Measurements from ENCODE around the gene NHLH1.

The NHLH1 gene

DNA sequence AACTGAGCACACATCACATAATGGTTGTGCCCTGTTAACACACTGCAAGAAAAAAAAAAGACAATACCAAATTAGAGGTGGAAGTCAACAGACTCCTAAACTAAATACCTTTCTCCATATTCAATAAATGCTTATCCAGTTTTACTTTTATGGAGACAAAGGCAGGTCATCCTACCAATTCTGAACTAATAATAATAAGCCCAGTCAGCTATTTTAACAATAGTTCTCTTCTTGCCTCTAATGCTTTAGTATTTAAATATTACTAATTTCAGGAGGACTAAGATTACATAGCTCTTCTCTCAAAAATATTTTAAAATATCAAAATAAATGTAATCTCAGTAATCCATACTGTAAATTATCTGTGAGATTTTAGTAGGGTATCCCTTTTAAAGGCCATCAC, 34.4 kb upstream of the NHLH1 start:
- no peak for DNase-seq (ENCODE audit: low read depth)
- TF ChIP-seq, protein P1, sequence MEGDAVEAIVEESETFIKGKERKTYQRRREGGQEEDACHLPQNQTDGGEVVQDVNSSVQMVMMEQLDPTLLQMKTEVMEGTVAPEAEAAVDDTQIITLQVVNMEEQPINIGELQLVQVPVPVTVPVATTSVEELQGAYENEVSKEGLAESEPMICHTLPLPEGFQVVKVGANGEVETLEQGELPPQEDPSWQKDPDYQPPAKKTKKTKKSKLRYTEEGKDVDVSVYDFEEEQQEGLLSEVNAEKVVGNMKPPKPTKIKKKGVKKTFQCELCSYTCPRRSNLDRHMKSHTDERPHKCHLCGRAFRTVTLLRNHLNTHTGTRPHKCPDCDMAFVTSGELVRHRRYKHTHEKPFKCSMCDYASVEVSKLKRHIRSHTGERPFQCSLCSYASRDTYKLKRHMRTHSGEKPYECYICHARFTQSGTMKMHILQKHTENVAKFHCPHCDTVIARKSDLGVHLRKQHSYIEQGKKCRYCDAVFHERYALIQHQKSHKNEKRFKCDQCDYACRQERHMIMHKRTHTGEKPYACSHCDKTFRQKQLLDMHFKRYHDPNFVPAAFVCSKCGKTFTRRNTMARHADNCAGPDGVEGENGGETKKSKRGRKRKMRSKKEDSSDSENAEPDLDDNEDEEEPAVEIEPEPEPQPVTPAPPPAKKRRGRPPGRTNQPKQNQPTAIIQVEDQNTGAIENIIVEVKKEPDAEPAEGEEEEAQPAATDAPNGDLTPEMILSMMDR (IDR thresholded peaks at IDR 0.05; ENCODE audit: control insufficient read depth, insufficient read depth, low read depth, low read length, missing control alignments) = no peak
- no peak overlapping the region for H3K4me3 ChIP-seq (ENCODE audit: control insufficient read depth, low read depth, low read length)

DNA sequence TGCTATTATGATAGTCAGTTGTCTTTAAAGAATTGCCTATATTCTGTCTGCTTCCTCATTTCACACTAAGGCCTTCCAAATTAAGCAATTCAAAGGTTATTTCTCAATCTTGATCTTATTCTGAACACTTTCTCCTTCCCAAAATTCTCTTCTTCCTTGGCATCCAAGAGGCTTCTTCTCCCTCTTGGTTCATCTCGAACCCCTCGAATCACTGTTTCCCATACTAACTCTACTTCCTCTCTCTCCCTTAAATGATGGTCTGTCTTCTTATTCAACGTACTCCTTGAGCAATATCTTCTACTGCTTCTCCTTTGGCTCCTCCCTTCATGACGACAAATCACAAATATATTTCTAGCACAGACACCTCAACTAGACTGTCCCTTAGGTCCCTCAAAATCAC, 28.3 kb upstream of the NHLH1 start:
- TF ChIP-seq, protein P1 (IDR thresholded peaks at IDR 0.05; ENCODE audit: control insufficient read depth, insufficient read depth, low read depth, low read length, missing control alignments) = no peak
- H3K4me3 ChIP-seq (ENCODE audit: control insufficient read depth, low read depth, low read length) = no peak overlapping the region
- no peak for DNase-seq (ENCODE audit: low read depth)

GRCh38 chr1:160340146-160340545, 26.7 kb upstream of the NHLH1 start:
- no peak for DNase-seq (ENCODE audit: low read depth)
- no peak overlapping the region for H3K4me3 ChIP-seq (ENCODE audit: control insufficient read depth, low read depth, low read length)
- TF ChIP-seq, protein P1 (IDR thresholded peaks at IDR 0.05; ENCODE audit: control insufficient read depth, insufficient read depth, low read depth, low read length, missing control alignments) = no peak

DNA sequence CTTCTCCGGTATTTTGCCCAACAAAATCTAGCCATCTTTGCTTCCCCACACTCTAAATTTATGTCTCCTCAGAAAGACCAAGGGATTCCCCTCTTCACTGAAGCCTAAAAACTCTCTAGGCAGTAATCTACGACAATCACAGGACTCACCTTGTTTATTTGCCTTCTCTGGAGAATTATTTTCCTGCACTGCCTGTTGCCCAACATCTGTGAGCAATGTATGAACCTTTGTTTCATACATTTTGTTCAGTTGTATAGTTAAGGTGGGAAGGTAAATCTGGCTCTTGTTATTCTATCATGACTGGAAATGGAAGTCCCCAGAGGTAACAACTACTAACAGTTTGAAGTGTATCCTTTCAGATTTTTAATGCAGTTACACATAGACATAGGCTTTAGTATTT, 26.0 kb upstream of the NHLH1 start:
- H3K4me3 ChIP-seq (ENCODE audit: control insufficient read depth, low read depth, low read length) = no peak overlapping the region; the same call in 1 of the 2 replicates

DNA sequence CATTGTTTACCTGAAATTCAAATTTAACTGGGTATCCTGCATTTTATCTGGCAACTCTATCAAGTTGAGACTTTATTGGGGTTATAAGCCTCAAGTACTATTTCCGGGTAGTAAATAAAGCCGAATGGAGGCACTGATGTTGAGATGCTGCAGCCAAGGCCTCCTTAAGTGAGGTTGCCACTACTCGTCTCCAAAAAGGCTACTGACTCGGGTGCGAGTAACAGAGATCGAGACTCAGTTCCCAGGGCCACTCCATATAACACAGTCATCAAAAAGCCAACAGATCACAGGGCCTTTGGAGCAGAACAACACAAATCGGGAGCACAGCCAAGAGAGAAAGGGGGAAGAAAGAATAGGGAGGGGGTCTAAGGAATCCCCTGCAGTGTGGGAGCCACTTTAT, 24.3 kb upstream of the NHLH1 start:
- no peak for DNase-seq (ENCODE audit: low read depth)
- TF ChIP-seq, protein P1 (IDR thresholded peaks at IDR 0.05; ENCODE audit: control insufficient read depth, insufficient read depth, low read depth, low read length, missing control alignments) = no peak
- H3K4me3 ChIP-seq (ENCODE audit: control insufficient read depth, low read depth, low read length) = peak overlapping the region; percentile 90

More for the DNA sequence above, 26.0 kb upstream of the NHLH1 start:
- DNase-seq (ENCODE audit: low read depth) = no peak
- TF ChIP-seq, protein P1 (IDR thresholded peaks at IDR 0.05; ENCODE audit: control insufficient read depth, insufficient read depth, low read depth, low read length, missing control alignments) = no peak

DNA sequence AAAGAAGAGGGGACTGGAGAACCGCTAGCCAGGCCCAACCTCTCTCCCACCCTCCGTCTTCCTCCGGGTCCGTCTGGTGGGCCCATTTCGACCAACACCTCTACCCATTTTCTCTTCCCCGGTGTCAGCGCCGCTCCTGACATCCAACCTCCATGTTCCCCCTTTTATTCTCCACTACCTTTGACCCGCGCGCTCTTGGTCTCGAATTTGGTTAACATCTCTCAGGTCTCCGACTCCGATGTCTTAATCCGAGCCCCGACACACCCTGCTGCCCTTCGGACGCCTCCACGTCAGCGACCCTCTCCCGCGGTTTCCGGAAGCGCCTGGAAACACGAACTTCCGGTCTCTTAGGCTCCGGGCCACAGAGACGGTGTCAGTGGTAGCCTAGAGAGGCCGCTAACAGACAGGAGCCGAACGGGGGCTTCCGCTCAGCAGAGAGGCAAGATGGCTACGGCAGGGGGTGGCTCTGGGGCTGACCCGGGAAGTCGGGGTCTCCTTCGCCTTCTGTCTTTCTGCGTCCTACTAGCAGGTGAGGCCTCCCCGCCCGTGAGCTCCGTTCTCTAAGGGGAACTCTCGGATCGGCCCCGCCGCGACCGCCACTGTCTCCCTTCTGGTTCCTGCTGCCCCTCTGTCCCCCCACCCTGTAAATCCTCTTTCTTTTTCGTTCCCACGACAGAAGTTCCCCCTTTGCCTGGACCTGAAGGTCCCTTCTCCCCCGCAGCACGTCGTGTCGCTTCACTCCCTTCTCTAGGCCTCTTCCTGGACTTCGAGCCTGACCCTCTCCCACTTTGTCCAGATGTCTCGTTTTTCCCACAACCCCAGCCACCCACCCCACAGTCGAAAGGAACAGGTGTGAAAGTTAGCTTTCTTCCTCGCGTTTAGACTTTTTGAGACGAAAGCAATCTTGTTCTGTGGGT, 23.7 kb upstream of the NHLH1 start, which contains the start of the genes COPA and NCSTN:
Gene COPA (minus strand): TSS at position 298 of the 917 bp plus-strand sequence. CDS start 80 bp downstream, at position 218.
Gene NCSTN (plus strand): TSS at position 431 of the 917 bp plus-strand sequence. CDS start 14 bp downstream, at position 445.
- H3K4me3 ChIP-seq (ENCODE audit: control insufficient read depth, low read depth, low read length) = peak within 1 kb of the TSS; percentile 90
- TF ChIP-seq, protein P1 (IDR thresholded peaks at IDR 0.05; ENCODE audit: control insufficient read depth, insufficient read depth, low read depth, low read length, missing control alignments) = no peak
- peak; percentile 86 for DNase-seq (ENCODE audit: low read depth)
